ENCODE measurements around the gene SMYD1.

Gene SMYD1

GRCh38 chr2:88123975-88124917 lies 56.6 kb downstream of the SMYD1 start:
- DNase-seq, result no peak

- no peak for DNase-seq
Measured at GRCh38 chr2:88125344-88125923, 57.8 kb downstream of the SMYD1 start.

- no peak for DNase-seq
Measured at GRCh38 chr2:88125924-88126771, 58.5 kb downstream of the SMYD1 start.

GRCh38 chr2:88126772-88127637 lies 59.4 kb downstream of the SMYD1 start:
- no peak for DNase-seq

GRCh38 chr2:88127638-88127887 lies 59.9 kb downstream of the SMYD1 start:
- DNase-seq, result no peak

GRCh38 chr2:88127888-88128653 lies 60.4 kb downstream of the SMYD1 start, which contains the start of gene FABP1:
Gene FABP1, minus strand, starts transcription at chr2:88128062. Its CDS starts 45 bp downstream, at chr2:88128017.
- no peak for DNase-seq

- DNase-seq, result no peak
Measured at GRCh38 chr2:88128654-88129312, 61.2 kb downstream of the SMYD1 start.

- DNase-seq, result no peak
Measured at GRCh38 chr2:88129313-88129959, 61.8 kb downstream of the SMYD1 start.

- no peak for DNase-seq
Measured at GRCh38 chr2:88131201-88131998, 63.8 kb downstream of the SMYD1 start.

- no peak for DNase-seq
Measured at GRCh38 chr2:88131999-88132368, 64.4 kb downstream of the SMYD1 start.

GRCh38 chr2:88133875-88134274 lies 66.2 kb downstream of the SMYD1 start:
- DNase-seq, result no peak

- no peak for DNase-seq
Measured at GRCh38 chr2:88136817-88137216, 69.2 kb downstream of the SMYD1 start.

- no peak for DNase-seq
Measured at GRCh38 chr2:88137833-88138232, 70.2 kb downstream of the SMYD1 start.

- no peak for DNase-seq
Measured at GRCh38 chr2:88139203-88139702, 71.6 kb downstream of the SMYD1 start.

GRCh38 chr2:88139804-88140203 lies 72.2 kb downstream of the SMYD1 start:
- no peak for DNase-seq

GRCh38 chr2:88141952-88142351 lies 74.3 kb downstream of the SMYD1 start:
- DNase-seq, result no peak

- no peak for DNase-seq
Measured at GRCh38 chr2:88144271-88144670, 76.6 kb downstream of the SMYD1 start.

GRCh38 chr2:88144914-88145497 lies 77.4 kb downstream of the SMYD1 start:
- DNase-seq, result no peak

GRCh38 chr2:88146590-88146989 lies 79.0 kb downstream of the SMYD1 start:
- no peak for DNase-seq
